GM19035 (cell line): ENCODE results near the gene EIF5A2.
A peak's percentile ranks its signal among the peaks of the same experiment; 100 is the strongest.
"Not testable (repeated sequence)": the region's sequence is repeated elsewhere in the genome, so short reads cannot be mapped to it uniquely, and the experiment has no call there.

Source experiments
- ATAC-seq: cut with Tn5 transposase; IDR thresholded peaks from one replicate; pipeline ENCODE4 v1.9.1; 2021; ENCODE audit not compliant: unreplicated experiment

Gene EIF5A2

DNA sequence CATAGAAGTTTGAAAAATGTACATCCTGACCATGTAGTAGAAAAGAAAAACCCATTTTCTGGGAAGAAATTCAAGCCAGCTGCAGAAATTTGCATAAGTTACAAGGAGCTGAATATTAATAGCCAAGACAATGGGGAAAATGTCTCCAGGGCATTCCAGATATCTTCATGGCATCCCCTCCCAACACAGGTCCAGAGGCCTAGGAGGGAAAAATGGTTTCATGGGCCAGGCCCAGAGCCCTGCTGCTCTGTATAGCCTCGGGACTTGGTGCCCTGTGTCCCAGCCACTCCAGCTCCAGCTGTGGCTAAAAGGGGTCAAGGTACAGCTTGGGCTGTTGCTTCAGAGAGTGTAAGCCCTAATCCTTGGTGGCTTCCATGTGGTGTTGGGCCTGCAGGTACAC is 11.2 kb downstream of the EIF5A2 start:
- not testable (repeated sequence) for ATAC-seq

DNA sequence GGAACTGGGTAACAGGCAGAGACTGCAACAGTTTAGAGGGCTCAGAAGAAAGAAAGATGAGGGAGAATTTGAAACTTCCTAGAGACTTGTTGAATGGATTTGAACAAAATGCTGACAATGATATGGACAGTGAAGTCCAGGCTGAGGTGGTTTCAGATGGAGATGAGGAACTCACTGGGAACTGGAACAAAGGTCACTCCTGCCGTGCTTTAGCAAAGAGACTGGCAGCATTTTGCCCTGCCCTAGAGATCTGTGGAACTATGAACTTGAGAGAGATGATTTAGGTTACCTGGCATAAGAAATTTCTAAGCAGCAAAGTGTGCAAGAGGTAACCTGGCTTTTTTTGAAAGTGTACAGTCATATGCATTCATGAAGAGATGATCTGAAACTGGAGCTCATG is 11.7 kb downstream of the EIF5A2 start:
- ATAC-seq = no peak

DNA sequence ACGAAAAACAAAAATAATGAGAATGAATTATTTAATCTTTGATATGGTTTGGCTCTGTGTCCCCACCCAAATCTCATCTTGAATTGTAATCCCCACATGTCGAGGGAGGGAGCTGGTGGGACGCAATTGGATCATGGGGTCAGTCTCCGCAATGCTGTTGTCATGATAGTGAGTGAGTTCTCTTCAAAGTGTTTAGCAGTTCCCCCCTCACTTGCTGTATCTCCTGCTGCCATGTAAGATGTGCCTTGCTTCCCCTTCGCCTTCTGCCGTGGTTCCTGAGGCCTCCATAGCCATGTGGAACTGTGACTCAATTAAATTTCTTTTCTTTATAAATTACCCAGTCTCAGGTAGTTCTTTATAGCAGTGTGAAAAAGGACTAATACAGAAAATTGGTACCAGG is 12.1 kb downstream of the EIF5A2 start:
- not testable (repeated sequence) for ATAC-seq

DNA sequence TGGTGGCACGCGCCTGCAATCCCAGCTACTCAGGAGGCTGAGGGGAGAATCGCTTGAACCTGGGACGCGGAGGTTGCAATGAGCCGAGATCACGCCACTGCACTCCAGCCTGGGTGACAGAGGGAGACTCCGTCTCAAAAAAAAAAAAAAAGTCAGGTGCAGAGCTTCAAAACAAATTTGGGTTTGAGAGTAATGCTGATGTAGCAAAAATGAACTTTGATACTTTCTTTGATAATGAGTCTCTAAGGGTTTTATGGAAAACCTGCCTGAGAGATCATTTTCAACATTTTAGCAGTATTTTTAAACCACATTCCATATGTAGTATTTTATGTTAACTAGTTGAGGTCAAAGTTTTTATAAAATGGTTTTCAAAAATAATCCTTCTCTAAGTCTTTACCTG is 14.5 kb downstream of the EIF5A2 start:
- no peak for ATAC-seq

DNA sequence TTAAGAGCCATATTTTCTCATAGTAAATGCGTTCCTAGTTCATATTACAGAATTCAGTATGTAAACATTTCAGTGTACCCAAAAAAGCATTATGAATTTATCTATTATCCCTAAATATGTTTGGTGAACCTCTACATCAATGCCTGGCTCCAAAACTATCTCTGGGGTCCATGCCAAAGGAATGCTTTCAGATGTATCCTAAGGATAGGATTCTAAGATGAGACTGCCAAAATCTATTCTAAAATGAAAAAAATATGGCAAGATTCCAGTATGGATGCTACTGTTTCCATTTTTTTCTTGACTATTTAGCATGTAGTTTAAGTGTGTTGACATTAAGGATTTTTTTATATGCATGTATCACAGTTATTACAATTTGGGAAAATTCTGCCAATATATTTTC is 18.8 kb downstream of the EIF5A2 start:
- ATAC-seq = no peak

DNA sequence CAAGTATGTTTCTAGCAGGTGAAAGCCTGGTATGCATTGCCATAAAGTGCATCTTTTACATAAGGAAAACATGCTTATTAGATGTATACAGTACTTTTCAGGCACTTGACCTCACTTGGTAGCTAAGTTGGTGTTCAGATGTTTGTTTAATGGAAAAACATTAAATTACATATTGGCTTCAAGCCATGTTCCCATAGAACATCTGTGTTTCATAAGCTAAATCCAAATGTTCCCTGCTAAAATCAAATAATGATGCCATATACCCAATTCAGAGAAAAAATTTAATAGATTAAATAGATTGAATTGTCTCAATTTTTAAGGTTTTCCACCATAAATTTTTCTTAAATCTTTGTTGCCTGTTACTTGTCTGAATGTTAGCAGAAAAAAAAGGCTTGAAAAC is 19.3 kb downstream of the EIF5A2 start:
- ATAC-seq = no peak

DNA sequence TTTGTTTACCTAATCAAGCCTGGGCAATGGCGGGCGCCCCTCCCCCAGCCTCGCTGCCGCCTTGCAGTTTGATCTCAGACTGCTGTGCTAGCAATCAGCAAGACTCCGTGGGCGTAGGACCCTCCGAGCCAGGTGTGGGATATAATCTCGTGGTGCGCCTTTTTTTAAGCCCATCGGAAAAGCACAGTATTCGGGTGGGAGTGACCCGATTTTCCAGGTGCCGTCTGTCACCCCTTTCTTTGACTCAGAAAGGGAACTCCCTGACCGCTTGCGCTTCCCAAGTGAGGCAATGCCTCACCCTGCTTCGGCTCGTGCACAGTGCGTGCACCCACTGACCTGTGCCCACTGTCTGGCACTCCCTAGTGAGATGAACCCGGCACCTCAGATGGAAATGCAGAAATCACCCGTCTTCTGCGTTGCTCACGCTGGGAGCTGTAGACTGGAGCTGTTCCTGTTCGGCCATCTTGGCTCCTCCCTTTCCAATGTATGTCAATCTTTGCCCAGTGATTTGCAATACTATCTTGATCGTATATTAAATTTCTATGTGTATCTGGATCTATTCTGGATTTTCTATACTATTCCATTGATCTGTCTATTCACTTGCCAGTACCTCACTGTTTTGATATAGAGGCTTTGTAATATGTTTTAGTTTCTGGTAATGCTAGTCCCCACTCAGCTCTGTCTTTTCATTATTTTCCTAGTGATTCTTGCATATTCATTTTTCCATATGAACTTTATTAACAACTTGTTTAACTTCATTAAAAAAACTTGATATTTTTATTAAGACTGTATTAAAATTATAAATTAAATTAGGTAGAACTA is 24.1 kb downstream of the EIF5A2 start:
- ATAC-seq = not testable (repeated sequence)

DNA sequence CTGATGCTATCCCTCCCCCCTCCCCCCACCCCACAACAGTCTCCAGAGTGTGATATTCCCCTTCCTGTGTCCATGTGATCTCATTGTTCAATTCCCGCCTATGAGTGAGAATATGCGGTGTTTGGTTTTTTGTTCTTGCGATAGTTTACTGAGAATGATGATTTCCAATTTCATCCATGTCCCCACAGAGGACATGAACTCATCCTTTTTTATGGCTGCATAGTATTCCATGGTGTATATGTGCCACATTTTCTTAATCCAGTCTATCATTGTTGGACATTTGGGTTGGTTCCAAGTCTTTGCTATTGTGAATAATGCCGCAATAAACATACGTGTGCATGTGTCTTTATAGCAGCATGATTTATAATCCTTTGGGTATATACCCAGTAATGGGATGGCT is 29.7 kb downstream of the EIF5A2 start:
- not testable (repeated sequence) for ATAC-seq

DNA sequence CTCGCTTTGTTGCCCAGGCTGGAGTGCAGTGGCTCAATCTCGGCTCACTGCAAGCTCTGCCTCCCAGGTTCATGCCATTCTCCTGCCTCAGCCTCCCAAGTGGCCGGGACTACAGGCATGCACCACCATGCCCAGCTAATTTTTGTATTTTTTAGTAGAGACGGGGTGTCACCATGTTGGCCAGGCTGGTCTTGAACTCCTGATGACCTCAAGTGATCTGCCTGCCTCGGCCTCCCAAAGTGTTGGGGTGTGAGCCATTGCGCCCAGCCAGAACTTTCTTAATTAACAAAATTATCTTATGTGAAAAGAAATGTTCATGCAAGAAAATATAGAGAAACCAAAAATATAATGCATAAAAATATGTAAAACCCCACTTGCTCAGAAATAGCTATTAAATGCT is 31.1 kb downstream of the EIF5A2 start:
- not testable (repeated sequence) for ATAC-seq

DNA sequence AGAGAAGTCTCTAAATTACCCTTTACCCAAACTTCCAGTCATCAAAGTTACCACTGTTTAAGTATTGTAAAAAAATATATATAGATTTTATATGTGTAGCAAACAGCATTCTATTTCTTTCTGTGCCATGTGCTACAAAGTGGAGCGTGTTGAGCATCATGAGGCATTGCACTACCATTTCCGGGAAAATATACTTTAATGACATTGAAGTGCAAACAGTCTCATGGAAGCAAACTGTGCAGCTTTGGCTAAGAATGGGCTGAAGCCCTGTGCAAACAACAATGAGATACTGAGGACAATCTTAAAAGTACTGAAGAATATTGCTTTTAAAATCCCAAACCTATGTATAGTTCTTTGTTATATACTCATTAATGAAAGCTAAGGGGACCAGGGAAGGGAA is 31.9 kb downstream of the EIF5A2 start:
- ATAC-seq = no peak

DNA sequence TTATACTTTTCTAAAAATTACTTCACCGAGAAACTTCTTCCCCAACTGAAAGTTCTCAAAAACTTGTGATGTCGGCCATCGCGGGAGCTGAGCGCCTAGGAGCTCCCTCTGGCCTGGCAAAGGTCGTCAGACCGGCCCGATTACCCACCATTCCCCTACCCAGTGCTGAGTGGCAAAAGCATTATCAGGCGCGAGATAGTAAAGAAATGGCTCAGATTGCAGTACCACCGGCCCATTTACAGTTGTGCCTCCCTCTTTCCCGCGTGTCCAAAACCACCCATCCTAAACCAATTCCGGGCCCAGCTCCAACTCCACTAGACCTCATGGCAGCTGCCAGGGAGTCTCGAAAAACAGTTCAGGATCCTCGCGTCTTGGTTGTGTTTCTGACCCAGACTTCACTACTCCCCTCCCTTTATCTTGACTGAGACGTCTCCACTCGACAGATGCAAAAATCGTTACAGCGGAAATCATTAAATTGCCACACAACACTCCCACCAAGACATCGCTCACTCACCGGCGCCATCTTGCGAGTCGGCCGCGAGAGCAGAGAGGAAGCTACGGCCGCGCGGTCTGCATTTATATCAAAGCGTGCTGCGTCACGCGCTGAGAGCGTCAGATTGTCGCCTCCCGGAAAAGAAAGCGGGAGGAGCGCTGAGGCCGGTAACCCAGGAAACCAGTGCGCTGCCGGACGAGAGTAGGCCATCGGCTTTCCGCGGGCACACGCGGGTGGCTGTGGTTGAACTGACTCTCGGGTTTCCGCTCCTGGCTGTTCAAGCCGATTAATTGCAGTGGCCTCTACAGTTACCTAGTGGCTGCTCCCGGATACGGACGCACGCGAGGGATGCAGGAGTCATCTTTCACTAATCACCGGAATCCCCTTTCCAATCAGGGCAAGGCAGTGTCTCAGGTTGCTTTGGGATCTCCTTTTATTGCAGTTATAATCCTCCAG is 38.5 kb downstream of the EIF5A2 start, which contains the start of gene RPL22L1:
Gene RPL22L1, minus strand, starts transcription at position 551 of the 949 bp plus-strand sequence. Its CDS starts 28 bp downstream, at position 523.
- peak; percentile 98 for ATAC-seq

DNA sequence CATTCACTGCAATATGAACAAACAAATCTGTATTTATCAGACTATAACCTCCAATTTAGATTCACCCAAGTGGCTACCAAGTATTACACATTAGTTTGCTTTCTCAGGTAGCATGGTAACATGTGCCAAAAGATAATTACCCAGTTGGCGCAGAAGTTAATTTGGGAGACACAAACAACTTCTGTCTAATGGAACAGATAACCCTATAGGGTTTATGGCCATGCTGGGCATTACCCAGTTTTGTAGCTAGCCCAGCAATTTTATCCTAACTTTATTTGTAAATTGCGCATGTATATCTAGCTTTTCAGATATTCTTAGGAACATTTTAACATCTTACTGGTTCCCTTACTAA is 39.2 kb downstream of the EIF5A2 start:
- no peak for ATAC-seq

DNA sequence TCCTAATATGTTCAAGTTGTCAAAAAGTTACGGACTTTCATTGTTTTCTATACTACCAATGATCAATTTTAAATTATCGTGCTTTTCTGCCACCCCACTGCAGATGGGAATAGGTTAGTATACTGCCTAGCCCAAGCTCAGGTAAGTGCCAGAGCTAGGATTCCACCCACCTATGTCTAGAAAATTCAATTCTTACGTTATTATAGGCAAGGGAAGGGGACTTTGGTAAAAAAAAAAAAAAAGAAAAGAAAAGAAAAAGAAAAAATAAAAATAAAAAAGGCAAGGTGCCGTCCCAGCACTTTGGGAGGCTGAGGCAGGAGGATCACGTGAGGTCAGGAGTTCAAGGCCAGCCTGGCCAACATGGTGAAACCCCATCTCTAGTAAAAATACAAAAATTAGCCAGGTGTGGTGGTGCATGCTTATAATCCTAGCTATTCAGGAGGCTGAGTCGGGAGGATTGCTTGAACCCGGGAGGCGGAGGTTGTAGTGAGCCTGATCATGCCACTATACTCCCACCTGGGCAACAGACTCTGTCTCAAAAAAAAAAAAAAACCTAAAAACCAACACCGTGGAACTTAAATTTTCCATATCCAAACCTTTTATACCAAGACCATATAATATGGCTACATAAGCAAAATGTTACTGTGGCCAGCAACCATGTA is 39.7 kb downstream of the EIF5A2 start:
- ATAC-seq = no peak

DNA sequence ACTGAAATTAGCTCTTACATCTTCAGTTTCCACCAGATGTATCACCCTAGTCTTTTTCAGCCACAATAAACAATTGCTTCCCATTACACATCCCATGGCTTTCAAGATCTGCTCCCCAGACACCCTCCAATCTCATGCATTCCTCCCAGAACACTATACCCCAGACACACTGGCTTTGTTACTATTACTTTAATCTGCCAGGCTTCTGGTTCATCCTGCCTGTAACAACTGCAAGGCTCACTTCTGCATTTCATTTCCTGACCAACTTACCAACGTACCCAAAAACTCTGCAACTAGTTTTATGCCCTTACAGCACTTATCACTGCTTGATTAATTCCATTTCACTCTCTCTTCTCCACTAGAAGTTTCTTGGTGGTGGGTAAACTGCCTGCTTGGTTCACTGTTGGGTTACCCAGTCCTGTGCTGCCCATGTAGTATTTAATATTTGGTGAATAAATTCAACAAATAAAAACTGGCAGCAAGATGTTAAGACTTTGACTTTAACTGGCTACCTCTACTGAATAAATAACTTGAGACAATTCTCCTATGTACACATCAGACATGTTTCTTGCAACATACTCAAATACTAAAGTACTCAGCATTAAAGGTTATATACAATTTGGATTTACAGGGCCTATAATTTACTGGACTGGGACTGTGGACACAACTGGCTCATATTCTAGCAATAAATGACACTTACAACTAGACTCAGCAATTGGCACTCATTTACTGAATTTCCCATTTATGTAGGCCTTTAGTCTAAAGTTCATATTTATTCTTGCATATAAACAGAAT is 41.1 kb downstream of the EIF5A2 start:
- no peak for ATAC-seq

DNA sequence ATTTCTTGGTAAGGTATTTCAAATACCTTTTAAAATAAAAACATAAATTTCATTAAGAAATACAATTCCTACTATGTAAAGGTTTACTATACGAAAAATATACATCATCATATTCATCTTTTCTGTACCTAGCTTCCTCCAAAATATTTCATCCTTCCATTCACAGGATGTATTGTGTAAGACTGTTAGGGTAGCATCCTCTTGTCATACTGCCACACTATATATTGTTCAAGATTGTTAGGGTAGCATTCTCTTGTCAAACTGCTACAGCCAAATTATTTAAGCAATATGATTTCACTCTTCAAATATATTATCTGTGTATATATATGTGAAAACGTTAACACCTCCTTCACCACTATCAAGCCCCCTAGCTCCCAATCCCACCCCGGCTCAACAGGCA is 41.9 kb downstream of the EIF5A2 start:
- ATAC-seq = no peak

DNA sequence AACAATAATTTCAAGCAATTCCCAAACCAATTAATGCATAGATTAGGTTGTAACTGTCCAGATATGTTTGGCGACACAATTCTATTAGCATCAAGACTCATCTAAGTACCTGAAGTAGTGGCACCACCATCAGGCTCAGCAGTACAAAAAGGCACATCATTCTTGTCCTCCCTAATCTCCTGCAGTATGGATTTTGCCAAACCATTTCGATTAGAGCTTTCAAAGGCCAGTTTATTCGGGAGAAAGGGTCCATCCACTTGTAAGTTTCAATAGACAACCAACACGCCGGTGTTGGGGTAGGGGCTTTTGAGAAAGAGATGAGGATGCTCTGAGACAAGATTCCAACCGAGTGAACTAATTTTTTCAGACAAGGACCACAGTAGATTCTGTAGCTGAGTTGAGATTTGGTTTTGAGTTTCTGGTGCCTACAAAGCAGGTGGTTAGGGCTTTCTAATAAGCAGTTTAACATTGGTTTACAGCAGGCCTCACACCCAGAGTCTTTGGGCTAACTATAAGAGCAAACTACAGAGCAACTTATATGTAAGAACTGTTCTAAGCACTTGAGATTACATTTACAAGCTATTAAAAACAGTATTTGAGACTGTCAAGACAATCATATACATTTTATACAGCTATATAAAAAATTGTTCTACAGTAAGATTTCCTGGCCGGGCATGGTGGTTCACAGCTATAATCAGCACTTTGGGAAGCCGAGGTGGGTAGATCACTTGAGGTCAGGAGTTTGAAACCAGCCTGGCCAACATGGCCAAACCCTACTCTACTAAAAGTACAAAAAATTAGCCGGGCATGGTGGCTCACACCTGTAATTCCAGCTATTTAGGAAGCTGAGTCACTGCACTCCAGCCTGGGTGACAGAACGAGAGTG is 43.0 kb downstream of the EIF5A2 start:
- no peak for ATAC-seq

DNA sequence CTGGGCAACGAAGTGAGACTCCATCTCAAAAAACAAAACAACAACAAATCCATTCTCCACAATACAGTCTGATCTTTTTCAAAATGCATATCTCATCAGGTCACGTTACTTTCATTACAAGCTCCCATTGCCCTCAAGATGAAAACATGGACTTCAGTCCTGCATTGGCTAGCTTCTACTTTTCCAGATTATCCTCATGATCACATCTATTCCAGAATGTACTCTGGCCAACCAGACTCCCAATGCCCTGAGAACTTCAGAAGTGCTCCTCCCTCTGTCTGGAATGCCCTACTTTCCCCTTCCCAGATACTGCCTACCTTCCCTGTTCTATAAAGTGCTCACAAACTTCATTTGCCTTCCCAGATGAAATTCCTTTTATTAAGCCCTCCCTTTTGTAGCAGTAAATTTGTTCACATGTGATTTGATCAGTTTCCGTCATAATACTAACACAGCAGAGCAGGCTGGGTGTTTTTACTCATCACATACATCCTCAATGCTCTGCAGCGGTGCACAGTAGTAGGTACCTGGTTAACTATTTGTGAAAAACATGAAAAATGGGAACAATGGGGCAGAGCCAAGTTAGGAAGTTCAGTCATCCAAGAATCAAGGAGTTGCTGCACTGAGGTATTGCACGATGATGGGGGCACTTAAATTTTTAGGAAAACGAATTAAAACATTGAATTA is 43.8 kb downstream of the EIF5A2 start:
- no peak for ATAC-seq

DNA sequence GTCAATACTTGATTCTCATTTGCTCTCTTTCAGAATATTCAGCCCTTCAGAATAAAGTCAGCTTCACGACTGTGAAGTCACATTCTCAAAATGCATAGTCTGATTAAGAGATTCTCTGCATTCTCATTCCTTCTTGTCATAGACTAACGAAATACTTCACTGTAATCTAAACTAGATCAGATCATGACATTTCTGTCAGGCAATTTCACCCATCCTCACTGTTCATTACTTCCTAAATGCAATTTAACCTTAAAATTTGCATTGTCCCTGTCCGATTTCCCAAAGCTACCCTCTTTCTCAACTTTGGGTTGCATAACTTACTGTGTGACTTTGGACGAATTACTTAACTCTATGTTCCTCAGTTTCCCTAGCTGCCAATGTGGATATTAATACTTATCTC is 44.6 kb downstream of the EIF5A2 start:
- ATAC-seq = no peak
